ENCODE data around the gene NCKAP5.

- TF ChIP-seq CTCF (IDR thresholded peaks at IDR 0.05; ENCODE audit: low read length) (no peak), EZH2 (IDR thresholded peaks at IDR 0.05; ENCODE audit: borderline replicate concordance, low read length) (no peak)
These were observed 314.5 kb downstream of the NCKAP5 start for GRCh38 chr2:133253793-133254192.
